NCI-H526 (cell line): ENCODE data around the gene PHOX2B.

Experiments
- DNase-seq, 2 experiments: peaks; one replicate each; lab custom pipeline; 2025; lab: John Stamatoyannopoulos, UW

The PHOX2B gene

DNA sequence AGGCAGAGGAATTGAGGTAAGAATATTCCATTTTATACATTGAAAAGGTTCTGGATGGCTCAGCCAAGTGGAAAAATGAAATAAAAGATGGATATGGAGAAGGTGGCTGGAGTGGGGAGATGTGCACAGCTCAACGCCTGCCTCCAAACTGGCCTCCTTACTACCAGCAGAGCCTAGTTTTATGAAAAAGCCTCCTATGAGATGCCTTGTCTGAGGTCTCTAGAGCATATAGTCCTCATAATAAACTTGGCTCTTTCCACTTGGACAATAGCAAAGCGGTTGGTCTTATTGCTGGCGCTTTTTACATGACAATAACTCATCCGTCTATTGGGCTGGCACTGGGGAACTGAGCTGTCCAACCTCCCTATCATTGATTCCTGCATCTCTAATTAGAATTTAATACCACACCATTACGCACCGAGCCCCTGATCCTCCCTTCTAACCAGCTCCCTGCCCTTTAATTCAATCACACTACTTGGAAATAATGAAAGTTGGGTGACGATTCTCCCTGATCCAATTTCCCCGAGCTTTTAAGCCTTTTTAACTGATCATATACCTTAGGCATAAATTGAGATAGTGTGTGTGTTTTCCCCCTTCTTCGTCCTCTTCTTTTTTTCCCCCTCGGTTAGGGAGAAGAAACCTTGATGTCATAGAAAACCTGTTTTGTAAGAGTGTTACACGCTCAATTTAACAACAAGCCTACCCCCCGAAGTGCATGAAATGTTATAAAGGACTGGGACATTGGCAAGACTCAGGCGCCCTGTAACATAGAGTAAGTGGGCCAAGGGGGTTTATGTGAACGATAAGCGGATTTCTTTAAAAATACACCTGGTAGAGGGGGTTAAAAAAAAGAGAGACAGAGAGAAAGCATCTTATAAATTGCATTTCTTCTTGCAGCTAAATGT is at the start of gene PHOX2B:
Gene PHOX2B (minus strand): TSS at position 155 of the 905 bp plus-strand sequence. CDS start 115 bp downstream, at position 40.
- no peak for DNase-seq

DNA sequence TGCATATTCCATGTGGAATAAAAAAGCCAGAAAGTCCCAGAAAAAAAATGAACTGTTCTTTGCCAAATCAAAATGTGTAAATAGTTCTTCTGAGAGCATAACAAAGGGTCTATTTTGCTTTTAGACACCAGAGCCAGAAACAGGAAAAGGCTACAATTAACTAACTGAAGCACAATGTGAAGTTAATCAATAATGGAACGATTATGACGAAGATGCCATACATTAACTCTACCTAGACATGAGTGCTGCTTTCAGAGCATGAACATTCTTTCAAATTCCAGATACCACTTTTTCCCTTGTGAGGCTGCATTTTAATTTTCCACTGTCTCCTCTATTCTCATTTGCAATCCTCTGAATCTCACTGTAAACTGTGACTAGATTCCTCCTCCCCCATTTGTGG is 48.7 kb upstream of the PHOX2B start:
- no peak for DNase-seq

DNA sequence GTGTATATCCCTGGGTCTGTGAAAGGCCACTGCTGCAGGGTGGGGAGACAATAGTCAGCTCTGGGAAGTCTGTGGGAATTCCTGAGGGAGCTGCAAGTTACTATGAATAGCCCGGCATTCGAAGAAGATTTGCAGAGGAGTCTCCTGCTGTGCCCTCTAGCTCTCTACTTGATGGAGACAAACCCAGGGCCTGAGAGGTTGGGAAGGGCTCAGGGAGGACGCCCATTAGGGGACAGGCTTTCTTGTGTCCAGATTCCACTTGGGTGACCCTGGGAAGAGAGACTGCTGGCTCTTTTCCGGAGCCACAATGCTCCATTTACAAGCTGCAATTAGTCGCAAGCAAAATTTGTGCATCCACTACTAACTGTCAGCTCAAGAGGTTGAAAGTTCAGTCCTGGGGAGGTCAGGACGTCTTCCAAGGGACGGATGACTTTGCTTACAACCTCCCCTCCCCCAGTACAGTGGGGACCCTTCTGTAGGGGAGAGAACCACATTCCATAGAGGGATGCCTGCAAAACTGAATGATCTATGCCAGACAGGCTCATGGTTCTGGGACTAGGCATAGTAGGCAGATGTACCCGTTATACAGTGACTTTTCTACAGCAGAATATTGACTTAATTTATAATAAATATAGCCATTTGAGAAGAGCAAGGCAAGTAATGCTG is 48.2 kb upstream of the PHOX2B start:
- DNase-seq, result no peak

DNA sequence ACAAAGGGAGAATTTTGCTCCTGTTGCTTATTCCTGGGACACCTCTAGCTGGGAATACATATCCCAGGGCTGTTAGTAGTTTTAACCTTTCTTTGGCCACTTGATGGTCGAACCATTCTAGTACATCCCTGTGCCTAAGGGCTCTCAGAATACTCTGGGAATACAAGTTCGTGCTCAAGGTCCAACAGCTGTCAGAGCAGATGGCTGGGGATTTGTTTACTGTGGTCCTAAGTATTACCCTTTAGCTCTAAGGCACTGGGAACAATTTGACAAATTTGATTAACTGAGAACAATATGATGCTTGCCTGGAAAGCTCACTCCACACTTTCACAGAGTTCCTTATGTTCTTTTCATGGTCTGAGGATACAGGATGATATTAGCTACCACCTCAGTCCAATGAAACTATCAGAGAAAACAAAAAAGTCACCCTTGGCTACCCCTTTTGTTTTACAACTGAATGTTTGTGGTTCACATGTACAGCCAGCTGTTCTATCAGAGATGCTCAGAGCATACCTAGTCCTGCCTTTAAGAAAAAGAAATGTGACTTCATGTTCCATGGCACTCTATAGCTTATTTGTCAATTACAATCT is 47.4 kb upstream of the PHOX2B start:
- no peak for DNase-seq

DNA sequence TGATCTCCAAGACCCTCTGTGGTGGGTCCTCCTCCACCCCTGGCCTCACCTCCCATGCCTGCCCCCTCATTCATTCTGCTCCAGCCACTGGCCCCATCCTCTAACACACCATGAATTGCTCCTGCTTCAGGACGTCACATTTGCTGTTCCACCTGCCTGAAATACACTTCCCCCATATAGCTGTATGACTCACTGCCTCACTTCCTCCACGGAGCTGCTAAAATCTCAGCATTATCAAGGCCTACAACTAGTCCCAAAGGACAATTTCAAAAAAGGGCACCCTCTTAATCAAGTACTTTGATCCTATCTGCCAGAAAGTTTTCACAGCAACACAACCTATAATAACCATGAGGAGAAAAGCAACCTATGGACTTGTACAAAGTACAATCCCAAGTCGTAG is 43.6 kb upstream of the PHOX2B start:
- no peak for DNase-seq

DNA sequence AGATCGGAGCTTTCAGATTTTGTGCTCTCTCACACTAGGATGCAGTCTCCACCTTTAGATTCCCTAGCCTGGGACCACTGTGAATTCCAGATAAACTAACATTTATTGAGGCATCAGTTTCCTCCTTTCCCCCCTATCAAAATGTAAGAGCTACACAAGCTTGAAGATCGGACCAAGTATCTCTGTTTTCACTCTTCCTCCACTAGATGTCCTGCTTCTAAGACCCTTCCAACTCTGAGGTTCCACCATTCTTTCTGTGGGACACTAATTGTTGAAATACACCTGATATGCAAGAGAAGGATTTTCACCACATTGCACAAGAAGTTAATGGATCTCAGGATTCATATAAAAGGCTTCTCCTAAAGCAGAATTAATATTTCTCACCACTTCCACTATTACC is 43.0 kb upstream of the PHOX2B start:
- no peak for DNase-seq

DNA sequence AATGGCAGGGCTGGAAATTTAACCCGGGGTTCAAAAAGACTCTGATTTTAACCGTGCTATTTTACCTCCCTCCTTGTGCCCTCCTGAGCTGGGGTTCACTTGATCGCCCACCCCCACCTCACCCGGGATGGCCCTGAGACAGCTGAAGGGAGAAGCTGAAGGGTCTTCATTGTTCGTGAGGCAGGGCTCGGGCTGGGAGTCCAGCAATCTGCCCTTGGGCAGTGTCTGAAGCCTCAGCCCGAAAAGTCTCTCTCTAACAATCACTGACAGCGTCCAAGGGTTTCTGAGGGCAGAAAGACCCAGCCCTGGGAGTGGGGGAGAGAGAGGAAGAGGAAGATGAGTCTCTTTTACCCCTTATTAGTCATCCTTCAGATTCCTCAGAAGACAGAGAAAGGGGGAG is 39.4 kb upstream of the PHOX2B start:
- DNase-seq, result no peak

DNA sequence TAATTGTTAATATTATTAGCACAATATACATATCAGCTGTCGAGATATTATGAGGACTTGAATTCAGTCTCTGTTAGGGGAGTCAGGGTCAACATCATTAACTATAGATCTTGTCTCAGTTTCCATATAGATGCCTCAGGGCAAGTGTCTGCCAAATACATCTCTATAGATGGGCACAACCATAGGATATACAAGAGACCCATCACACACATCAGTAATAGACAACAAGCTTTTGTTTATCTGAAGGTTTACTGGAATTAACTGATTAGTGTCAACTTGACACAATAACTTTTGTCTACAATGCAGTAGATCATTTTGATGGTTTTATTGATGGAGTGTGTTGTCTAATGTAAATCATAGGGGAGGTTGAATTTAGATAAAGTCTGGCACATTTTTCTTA is 37.1 kb upstream of the PHOX2B start:
- DNase-seq, result no peak

DNA sequence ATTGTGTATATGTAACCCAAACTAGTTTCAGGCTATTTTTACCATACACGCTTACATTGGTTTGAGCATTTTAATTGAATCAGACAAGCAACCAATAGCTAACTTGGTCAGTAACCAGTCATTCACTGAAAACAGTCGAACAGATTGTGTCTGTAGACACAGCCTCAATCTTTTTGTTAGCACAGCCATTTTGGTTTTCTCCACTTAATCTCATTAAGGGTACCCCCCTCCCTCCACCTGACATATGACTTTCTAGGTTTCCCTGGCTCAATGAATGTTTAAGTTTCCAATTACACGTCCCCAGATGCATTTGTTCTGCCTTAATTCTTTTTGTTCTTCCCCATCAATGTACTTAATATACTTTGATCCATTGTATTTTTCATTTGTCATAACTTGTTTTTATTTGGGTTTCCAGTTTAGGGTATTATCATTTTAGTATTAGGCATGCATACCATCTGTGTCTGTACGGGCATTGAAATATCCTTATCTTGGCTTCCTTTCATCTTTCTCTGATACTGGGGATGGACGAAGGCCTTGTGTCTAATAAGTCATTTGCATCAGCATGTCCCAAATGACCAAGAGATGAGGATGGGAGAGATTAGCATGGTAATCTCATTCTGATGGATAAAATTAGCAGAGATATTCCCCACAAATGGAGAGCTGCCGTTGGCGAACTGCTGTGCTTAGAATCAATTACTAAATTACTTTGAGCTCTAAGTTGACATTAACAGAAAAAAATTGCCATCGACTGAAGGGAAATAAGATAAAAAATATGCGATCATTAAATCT is 35.9 kb upstream of the PHOX2B start:
- no peak for DNase-seq

DNA sequence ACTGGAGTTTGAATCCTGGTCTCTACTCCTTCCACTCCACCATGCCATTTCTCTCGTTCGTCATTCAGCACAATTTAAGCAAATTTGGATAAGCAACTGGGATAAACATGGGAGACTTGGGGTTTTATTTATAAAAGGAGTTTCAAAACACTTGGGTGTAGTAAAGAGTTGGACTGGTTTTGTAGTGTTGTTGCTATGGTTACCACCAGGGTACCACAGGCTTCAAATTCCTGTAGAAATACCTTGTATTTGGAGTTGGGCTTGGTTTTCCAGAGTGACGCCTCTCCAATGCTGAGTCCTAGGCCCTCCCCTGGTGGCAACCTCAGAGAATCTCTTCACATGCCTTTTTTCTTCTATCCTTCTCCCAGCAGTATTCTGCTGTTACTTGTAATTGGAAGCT is 27.9 kb upstream of the PHOX2B start:
- DNase-seq, result no peak

DNA sequence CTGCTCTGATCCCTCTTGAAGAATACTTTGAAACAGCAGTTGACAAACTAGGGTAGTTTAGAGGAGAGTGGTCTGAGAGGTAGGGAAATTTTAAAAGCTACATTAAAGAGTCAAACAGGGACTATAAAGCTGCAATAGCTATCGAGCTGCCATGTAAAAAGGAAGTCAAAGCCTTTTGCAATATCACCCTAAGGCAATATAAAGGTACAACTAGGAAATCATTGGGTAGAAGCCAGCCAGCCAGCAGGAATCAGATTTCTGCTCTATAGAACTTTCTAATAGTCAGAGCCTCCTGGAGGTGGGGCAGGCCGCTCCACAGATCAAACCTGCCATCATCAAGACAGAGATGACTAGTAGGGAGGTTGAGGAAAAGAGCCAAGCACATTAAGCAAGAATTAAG is 15.2 kb upstream of the PHOX2B start:
- DNase-seq, result no peak

DNA sequence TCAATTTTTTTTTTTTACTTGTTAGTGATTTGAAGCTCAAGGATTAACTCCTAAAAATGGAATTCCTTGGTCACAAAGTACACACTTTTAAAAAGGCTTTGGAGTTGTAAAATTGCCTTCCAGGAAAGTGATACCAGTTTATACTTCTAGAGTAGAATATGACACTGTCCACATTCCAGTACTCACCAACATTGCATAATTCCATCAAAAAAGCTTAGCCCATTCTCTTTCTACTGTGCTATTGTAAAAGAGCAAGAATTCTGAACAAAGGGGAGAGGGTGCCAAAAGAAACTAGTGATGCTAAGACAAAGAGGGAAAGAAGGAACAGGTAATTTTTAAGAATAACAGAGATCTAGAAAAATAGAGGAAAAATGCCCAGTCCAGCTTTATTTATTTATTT is 10.4 kb upstream of the PHOX2B start:
- no peak for DNase-seq

DNA sequence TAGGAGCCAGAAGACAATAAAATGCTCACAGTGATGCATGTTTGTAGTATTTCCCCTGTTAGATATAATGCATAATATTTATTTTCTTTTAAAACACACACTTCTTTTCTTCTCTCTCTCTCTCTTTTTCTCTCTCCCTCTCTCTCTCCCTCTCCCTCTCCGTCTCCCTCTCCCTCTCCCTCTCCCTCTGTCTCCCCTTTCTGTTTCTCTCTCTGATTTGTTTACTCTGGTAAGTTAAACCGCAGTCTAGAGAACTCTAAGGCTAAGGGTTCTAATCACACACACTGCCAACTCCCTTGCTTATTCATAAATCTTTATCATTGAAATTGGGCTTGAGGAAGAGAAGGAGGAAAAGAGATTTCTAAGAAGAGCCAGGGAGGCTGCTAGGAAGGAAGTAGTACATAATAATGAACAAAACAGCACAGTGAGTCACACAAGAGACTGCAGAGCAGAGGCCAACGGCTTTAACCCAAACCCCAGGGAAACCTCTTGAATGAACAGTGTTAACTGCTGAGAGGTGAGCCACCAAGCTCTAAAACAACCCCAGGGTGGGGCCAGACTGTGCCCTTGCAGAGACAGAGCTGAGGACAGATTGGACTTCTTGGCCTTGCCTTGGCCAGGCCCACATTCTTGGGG is 9.1 kb upstream of the PHOX2B start:
- no peak for DNase-seq

DNA sequence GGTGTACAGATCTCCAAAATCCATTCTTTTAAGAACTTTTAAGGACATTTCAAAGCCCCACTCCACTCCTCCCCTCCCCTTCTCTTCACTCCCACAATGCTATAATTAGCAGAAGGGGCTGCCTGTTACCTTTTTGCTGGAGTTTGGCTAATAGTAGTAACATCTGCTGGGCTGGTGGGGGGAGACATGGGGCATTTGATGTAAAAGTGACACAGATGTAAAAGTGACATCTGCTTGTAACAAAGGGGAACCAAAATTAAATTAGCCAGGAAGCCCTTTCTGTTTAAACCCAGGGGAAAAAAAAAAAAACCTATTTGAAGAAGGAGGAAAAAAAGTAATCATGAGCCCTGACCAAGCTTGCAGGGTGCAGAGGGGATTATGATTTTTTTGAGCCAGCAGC is 5.4 kb upstream of the PHOX2B start:
- DNase-seq, result no peak

DNA sequence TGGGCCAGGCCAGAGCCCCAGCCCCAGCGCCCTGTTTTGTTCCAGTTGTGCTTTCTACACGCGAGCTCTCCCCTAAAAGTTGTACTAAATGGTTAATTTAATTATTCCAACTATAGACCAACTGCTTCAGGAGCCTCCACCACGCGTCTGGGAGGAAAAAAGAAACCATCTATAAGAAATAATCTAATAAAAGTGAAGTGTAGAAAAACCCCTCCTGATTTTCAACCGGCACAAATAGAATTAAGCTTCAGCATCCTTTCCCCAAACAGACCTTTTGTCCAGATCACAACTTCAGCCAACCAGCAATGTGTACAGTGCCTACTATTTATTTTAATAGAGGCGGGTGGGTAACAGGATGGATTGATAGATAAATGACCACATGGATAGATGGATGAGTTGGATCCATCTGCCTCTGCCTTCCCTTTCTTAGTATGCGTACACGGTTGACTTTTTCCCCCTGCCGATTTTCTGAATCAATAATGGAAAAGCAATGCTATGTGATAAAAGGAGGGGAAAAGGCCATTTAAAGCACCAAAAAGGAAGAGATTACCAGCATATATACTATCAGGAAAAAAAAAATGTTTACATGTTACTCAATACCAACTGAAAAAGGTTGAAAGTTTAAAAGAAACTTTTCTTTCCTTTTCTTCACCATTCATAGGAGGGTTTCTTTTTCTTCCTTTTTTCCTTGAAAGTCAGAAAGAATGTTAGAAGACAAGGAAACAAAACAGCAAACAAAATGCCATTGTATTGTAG is 3.7 kb upstream of the PHOX2B start:
- DNase-seq, result no peak

DNA sequence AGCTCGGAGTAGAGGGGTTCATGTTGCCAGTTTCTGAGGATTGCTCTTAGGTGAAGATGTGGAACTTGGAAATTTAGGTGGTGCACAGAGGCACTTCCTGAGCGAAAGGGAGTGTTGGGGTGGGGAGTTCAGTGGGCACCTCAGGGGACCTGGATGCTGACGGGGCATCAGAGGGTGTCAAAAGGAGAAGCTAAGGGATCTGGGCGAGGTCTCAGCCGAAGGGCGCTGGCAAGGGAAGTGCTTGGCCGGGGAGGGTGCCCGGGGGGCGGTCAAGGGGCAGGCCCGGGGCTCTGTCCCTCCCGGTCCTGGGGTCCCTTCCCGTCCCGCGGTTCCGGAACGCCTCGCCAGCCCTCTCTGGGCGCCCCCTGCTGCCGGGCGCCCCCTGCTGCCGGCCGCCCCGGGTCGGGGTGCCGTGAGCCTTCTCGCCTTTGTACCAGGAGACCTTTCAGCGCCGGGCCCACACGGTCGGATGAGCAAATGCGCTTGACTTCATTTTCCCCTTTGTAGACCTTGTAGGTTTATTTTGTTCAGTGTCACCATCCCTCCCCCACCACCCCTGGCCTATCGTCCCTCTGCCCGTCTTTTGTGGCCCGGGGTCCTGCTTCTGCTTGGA is 3.0 kb upstream of the PHOX2B start:
- DNase-seq, result no peak

DNA sequence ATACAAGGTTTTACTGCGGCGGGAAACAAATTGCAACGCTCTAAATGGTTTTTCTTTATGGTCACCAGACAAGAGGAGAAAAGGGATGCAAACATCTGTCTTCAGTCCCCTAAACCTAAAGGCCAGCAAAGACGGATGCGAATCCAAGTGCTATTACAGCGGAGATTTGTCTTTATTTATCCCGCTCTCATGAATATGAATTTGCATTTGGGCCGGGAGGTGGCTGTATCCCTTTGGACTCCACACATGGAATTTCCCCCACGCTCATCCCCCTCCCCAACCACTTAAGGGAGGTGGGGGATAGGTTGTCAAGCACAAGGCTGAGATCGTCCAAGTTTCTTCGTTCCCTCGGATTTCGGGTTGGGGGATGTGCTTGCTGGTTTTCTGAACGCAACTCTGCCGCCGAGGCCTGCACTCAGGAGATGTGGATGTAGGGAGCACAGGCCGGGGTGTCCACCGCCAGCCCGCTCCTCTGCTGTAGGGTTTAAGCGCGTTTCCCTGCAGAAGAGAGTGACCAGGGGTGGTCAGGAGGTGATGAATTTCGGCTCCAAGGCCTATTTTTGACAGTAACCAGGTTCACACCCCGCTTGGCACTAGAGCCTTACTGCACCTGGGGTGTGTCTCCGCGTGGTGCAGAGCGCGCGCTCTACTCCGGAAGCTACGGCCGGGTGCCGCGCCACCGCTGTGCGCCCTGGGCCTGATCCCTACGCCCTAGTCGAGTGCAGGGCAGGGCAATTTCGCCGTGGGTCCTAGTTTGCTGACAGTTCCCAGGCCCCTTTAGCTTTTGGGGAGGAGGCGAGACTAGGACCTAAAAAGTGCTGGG is 2.3 kb upstream of the PHOX2B start:
- no peak for DNase-seq

DNA sequence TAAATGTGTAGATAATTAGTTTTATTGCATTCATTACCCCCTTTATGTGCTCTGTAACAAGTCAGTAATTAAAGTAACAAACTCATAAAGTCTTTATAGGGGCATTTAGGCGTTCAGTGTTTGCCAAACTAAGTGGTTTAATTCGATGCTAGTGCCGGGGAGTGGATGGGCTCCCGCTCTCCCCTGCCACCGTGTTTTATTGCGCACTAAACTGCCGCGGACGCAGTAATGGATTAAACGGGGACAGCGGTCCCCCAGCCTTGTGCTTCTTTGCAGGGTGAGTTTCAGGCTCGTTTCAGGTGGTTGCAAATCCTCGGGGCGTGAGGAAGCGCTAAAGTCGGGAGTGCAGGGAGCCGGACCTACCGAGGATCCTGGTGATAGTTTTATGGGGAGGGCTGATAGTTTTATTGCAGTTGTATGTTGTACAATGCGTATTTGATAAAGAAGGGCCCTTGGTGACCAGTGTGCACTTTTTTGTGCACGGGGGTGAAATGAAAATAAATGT is 1.6 kb upstream of the PHOX2B start:
- DNase-seq, result no peak

DNA sequence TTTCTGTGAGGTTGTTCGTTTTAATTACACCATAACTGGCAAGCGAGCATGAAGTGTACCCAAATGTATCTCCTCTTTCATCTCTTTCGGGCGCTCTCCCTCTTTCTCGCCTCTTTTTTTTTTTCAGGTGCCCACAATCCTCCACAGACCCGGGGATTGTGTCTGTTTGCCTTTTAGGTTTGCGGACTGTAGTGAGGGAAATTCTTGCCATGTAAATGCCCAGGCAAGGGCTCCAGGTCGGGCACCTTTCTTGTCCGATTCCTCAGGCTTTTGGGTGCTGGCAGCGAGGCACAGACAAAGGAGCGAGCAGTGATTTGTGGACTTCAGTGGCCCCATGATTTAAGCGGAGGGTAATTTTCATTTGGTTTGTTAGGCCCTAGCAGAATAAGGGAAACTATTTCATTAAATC is 1.1 kb upstream of the PHOX2B start:
- no peak for DNase-seq
